ENCODE results near the gene OR13A1. TPM values are rescaled to one million over a fixed set of nuclear protein-coding genes. Genes with fewer than 3 reads are reported as not detected.
"Not testable (repeated sequence)": the region's sequence is repeated elsewhere in the genome, so short reads cannot be mapped to it uniquely, and the experiment has no call there.

Gene OR13A1
- total RNA-seq, 2 experiments from 2014 or later: not detected

- Histone ChIP-seq H3K9me3 (ENCODE audit: control insufficient read depth in 1 of 2, insufficient read depth in 1 of 2, low read length in 2 of 2) (no peaks in the 10 kb centered on the region), H3K4me3 (ENCODE audit: low read length) (no peak overlapping the region), H3K27me3 (ENCODE audit: control insufficient read depth in 1 of 2, insufficient read depth in 2 of 2, low read length in 2 of 2) (no peaks in the 10 kb centered on the region), H3K36me3 (ENCODE audit: insufficient read depth, low read length) (no peaks in the 10 kb centered on the region), H3K27ac (ENCODE audit: low read depth in 1 of 2, low read length in 2 of 2) (no peak overlapping the region), H3K4me1 (ENCODE audit: insufficient read depth, low read length) (no peaks in the 10 kb centered on the region)
- DNase-seq: no peak
- Mint-ChIP-seq H3K36me3 (ENCODE audit: low read depth) (no peaks in the 10 kb centered on the region), H3K4me1 (ENCODE audit: low read depth) (no peaks in the 10 kb centered on the region), H3K9me3 (no peaks in the 10 kb centered on the region), H3K27me3 (peaks cover 40% of the 10 kb centered on the region), H3K4me3 (no peak overlapping the region), H3K27ac (no peak overlapping the region)
- CTCF ChIA-PET: no interaction called here
- no peak for ATAC-seq (ENCODE audit: poor library complexity)
- TF ChIP-seq, protein P1, sequence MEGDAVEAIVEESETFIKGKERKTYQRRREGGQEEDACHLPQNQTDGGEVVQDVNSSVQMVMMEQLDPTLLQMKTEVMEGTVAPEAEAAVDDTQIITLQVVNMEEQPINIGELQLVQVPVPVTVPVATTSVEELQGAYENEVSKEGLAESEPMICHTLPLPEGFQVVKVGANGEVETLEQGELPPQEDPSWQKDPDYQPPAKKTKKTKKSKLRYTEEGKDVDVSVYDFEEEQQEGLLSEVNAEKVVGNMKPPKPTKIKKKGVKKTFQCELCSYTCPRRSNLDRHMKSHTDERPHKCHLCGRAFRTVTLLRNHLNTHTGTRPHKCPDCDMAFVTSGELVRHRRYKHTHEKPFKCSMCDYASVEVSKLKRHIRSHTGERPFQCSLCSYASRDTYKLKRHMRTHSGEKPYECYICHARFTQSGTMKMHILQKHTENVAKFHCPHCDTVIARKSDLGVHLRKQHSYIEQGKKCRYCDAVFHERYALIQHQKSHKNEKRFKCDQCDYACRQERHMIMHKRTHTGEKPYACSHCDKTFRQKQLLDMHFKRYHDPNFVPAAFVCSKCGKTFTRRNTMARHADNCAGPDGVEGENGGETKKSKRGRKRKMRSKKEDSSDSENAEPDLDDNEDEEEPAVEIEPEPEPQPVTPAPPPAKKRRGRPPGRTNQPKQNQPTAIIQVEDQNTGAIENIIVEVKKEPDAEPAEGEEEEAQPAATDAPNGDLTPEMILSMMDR (IDR thresholded peaks at IDR 0.05): no peak
- intact Hi-C loops (cut with DNase I, micrococcal nuclease): no loop called here
- POLR2A ChIA-PET: no interaction called here
Measured at GRCh38 chr10:45302573-45302972, 12.8 kb downstream of the OR13A1 start.

- H3K36me3 ChIP-seq (ENCODE audit: insufficient read depth, low read length); H3K27ac ChIP-seq (ENCODE audit: low read depth in 1 of 2, low read length in 2 of 2); CTCF ChIA-PET; H3K4me3 Mint-ChIP-seq; ATAC-seq (ENCODE audit: poor library complexity); H3K9me3 Mint-ChIP-seq; H3K36me3 Mint-ChIP-seq (ENCODE audit: low read depth); H3K27ac Mint-ChIP-seq; H3K27me3 ChIP-seq (ENCODE audit: control insufficient read depth in 1 of 2, insufficient read depth in 2 of 2, low read length in 2 of 2); H3K4me1 ChIP-seq (ENCODE audit: insufficient read depth, low read length); H3K4me1 Mint-ChIP-seq (ENCODE audit: low read depth); POLR2A ChIA-PET; intact Hi-C loops (cut with DNase I, micrococcal nuclease); H3K9me3 ChIP-seq (ENCODE audit: control insufficient read depth in 1 of 2, insufficient read depth in 1 of 2, low read length in 2 of 2): not testable (repeated sequence)
- peak overlapping the region; percentile 7 for H3K4me3 ChIP-seq (ENCODE audit: low read length)
- DNase-seq: peak in 1 of 14 experiments; percentile 6
- H3K27me3 Mint-ChIP-seq: peaks cover 22% of the 10 kb centered on the region
Measured at GRCh38 chr10:45298341-45298955, 17.0 kb downstream of the OR13A1 start.

DNA sequence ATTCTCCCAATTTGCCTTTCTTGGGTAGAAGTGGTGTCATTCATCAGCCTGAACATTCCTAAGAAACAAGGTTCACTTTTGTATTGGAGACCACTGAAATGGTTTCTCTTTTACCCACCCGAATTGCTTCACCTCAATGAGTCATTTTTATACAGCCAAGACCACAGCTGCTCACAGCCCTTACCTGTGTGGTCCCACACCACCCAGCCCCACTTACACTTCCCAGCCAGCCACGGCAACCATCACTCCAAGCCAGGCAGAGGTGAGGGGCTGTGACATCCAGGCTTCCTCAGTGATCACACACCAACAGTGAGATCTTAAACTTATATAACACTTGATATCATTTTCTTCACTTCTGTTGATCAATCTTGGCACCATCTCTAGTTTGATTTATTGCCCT lies 20.7 kb downstream of the OR13A1 start:
- no peaks in the 10 kb centered on the region for H3K4me1 Mint-ChIP-seq (ENCODE audit: low read depth)
- no peak overlapping the region for H3K4me3 Mint-ChIP-seq
- H3K9me3 Mint-ChIP-seq: no peaks in the 10 kb centered on the region
- H3K36me3 ChIP-seq (ENCODE audit: insufficient read depth, low read length): no peaks in the 10 kb centered on the region
- no peak overlapping the region for H3K4me3 ChIP-seq (ENCODE audit: low read length)
- H3K9me3 ChIP-seq (ENCODE audit: control insufficient read depth in 1 of 2, insufficient read depth in 1 of 2, low read length in 2 of 2): no peaks in the 10 kb centered on the region
- ATAC-seq (ENCODE audit: poor library complexity) (no peak), DNase-seq (no peak)
- no peaks in the 10 kb centered on the region for H3K27me3 ChIP-seq (ENCODE audit: control insufficient read depth in 1 of 2, insufficient read depth in 2 of 2, low read length in 2 of 2)
- POLR2A ChIA-PET: no interaction called here
- H3K27me3 Mint-ChIP-seq: peaks cover 9% of the 10 kb centered on the region
- CTCF ChIA-PET: no interaction called here
- TF ChIP-seq, protein P1 (IDR thresholded peaks at IDR 0.05): no peak
- intact Hi-C loops (cut with DNase I, micrococcal nuclease): no loop called here
- H3K4me1 ChIP-seq (ENCODE audit: insufficient read depth, low read length): no peaks in the 10 kb centered on the region
- H3K36me3 Mint-ChIP-seq (ENCODE audit: low read depth): no peaks in the 10 kb centered on the region
- H3K27ac Mint-ChIP-seq: no peak overlapping the region
- no peak overlapping the region for H3K27ac ChIP-seq (ENCODE audit: low read depth in 1 of 2, low read length in 2 of 2)

- no peaks in the 10 kb centered on the region for H3K36me3 ChIP-seq (ENCODE audit: insufficient read depth, low read length)
- ChIA-PET CTCF (no interaction called here), POLR2A (interaction anchor here (0.5 kb wide), 1 partner anchor 10 kb away, joined by 3 read pairs; no protein-coding TSS in a partner anchor)
- peaks cover 0 to 2% of the 10 kb centered on the region in 2 experiments for H3K27me3 ChIP-seq (ENCODE audit: control insufficient read depth in 1 of 2, insufficient read depth in 2 of 2, low read length in 2 of 2)
- H3K9me3 ChIP-seq (ENCODE audit: control insufficient read depth in 1 of 2, insufficient read depth in 1 of 2, low read length in 2 of 2): peaks cover 0 to 4% of the 10 kb centered on the region in 2 experiments
- no peak overlapping the region for H3K27ac ChIP-seq (ENCODE audit: low read depth in 1 of 2, low read length in 2 of 2)
- no peaks in the 10 kb centered on the region for H3K4me1 ChIP-seq (ENCODE audit: insufficient read depth, low read length)
- ATAC-seq (ENCODE audit: poor library complexity) (no peak), DNase-seq (no peak)
- Mint-ChIP-seq H3K36me3 (ENCODE audit: low read depth) (no peaks in the 10 kb centered on the region), H3K4me3 (no peak overlapping the region), H3K4me1 (ENCODE audit: low read depth) (no peaks in the 10 kb centered on the region), H3K27ac (no peak overlapping the region), H3K9me3 (no peaks in the 10 kb centered on the region), H3K27me3 (no peaks in the 10 kb centered on the region)
- H3K4me3 ChIP-seq (ENCODE audit: low read length): no peak overlapping the region
- TF ChIP-seq, protein P1 (IDR thresholded peaks at IDR 0.05): no peak
- intact Hi-C loops (cut with DNase I, micrococcal nuclease): no loop called here
Measured at GRCh38 chr10:45286980-45287379, 28.4 kb downstream of the OR13A1 start.

All from CD4-positive, alpha-beta T cell (primary cell).